Nephron progenitor cell (in vitro differentiated cells): ENCODE measurements around the gene PCDHGA1.
"Not testable (repeated sequence)": the region's sequence is repeated elsewhere in the genome, so short reads cannot be mapped to it uniquely, and the experiment has no call there.

Experiments
- DNase-seq: peaks from one replicate; pipeline ENCODE4 v3.0.0; 2021
- H3K27ac Mint-ChIP-seq: 2 replicates; pipeline ENCODE4 v1.8.0; 2021; ENCODE audit warnings: mild to moderate bottlenecking, moderate library complexity, mixed read lengths
- H3K27me3 Mint-ChIP-seq: 2 replicates; pipeline ENCODE4 v1.8.0; 2021; ENCODE audit warnings: mild to moderate bottlenecking, low read depth, mixed read lengths; ENCODE audit not compliant: poor library complexity
- H3K36me3 Mint-ChIP-seq: 2 replicates; pipeline ENCODE4 v1.8.0; 2021; ENCODE audit warnings: low read depth, mixed read lengths
- H3K4me1 Mint-ChIP-seq: 2 replicates; pipeline ENCODE4 v1.8.0; 2021; ENCODE audit warnings: mixed read lengths
- H3K4me3 Mint-ChIP-seq: 2 replicates; pipeline ENCODE4 v1.8.0; 2021; ENCODE audit warnings: mild to moderate bottlenecking, moderate library complexity, mixed read lengths
- H3K9me3 Mint-ChIP-seq: 2 replicates; pipeline ENCODE4 v1.8.0; 2021; ENCODE audit warnings: mild to moderate bottlenecking, moderate library complexity, mixed read lengths
- TF ChIP-seq, protein P1 (sequence below): fragments of 200-600 bp; sonication (generic); IDR thresholded peaks from 2 replicates; pipeline ENCODE4 v1.5.0; 2021; ENCODE audit warnings: antibody characterized with exemption

PCDHGA1 gene

DNA sequence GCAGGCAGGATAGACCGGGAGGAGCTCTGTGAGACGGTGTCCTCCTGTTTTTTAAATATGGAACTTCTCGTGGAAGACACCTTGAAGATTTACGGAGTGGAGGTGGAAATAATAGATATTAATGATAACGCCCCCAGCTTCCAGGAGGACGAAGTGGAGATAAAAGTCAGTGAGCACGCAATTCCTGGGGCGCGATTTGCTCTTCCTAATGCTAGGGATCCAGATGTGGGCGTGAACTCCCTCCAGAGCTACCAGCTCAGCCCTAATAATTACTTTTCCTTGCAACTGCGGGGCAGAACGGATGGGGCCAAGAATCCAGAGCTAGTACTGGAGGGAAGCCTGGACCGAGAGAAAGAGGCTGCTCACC lies 91.2 kb downstream of the PCDHGA1 start:
- no peak for DNase-seq
- peaks cover 14% of the 10 kb centered on the region for H3K27me3 Mint-ChIP-seq
- H3K36me3 Mint-ChIP-seq = peaks cover 98% of the 10 kb centered on the region
- no peak overlapping the region for H3K4me3 Mint-ChIP-seq
- H3K4me1 Mint-ChIP-seq = peaks cover 5% of the 10 kb centered on the region
- H3K9me3 Mint-ChIP-seq = peaks cover 97% of the 10 kb centered on the region
- TF ChIP-seq, protein P1, sequence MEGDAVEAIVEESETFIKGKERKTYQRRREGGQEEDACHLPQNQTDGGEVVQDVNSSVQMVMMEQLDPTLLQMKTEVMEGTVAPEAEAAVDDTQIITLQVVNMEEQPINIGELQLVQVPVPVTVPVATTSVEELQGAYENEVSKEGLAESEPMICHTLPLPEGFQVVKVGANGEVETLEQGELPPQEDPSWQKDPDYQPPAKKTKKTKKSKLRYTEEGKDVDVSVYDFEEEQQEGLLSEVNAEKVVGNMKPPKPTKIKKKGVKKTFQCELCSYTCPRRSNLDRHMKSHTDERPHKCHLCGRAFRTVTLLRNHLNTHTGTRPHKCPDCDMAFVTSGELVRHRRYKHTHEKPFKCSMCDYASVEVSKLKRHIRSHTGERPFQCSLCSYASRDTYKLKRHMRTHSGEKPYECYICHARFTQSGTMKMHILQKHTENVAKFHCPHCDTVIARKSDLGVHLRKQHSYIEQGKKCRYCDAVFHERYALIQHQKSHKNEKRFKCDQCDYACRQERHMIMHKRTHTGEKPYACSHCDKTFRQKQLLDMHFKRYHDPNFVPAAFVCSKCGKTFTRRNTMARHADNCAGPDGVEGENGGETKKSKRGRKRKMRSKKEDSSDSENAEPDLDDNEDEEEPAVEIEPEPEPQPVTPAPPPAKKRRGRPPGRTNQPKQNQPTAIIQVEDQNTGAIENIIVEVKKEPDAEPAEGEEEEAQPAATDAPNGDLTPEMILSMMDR = no peak
- no peak overlapping the region for H3K27ac Mint-ChIP-seq

DNA sequence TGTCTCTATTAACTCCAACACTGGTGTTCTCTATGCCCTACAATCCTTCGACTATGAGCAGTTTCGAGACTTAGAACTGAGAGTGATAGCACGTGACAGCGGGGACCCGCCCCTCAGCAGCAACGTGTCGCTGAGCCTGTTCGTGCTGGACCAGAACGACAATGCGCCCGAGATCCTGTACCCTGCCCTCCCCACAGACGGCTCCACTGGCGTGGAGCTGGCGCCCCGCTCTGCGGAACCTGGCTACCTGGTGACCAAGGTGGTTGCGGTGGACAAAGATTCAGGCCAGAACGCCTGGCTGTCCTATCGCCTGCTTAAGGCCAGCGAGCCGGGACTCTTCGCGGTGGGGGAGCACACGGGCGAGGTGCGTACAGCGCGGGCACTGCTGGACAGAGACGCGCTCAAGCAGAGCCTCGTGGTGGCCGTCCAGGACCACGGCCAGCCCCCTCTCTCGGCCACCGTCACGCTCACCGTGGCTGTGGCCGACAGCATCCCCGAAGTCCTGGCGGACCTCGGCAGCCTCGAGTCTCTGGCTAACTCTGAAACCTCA lies 92.5 kb downstream of the PCDHGA1 start:
- H3K27me3 Mint-ChIP-seq = peaks cover 13% of the 10 kb centered on the region
- peaks cover 99% of the 10 kb centered on the region for H3K36me3 Mint-ChIP-seq
- H3K4me3 Mint-ChIP-seq = no peak overlapping the region
- no peak overlapping the region for H3K27ac Mint-ChIP-seq
- H3K4me1 Mint-ChIP-seq = peaks cover 3% of the 10 kb centered on the region
- peaks cover 98% of the 10 kb centered on the region for H3K9me3 Mint-ChIP-seq
- TF ChIP-seq, protein P1 = no peak
- no peak for DNase-seq

- H3K27me3 Mint-ChIP-seq = no peaks in the 10 kb centered on the region
- H3K9me3 Mint-ChIP-seq = peaks cover 99% of the 10 kb centered on the region
- H3K27ac Mint-ChIP-seq = no peak overlapping the region
- no peak for DNase-seq
- H3K4me3 Mint-ChIP-seq = peak overlapping the region; percentile 44
- peaks cover 98% of the 10 kb centered on the region for H3K36me3 Mint-ChIP-seq
- TF ChIP-seq, protein P1 = no peak
- H3K4me1 Mint-ChIP-seq = no peaks in the 10 kb centered on the region
Observed at GRCh38 chr5:141427783-141428426, 97.6 kb downstream of the PCDHGA1 start.

GRCh38 chr5:141430332-141431113 lies 100.2 kb downstream of the PCDHGA1 start, which contains the start of gene PCDHGA12:
PCDHGA12 (plus strand) TSS chr5:141430507; CDS start chr5:141430760, 253 bp downstream.
- peaks cover 100% of the 10 kb centered on the region for H3K9me3 Mint-ChIP-seq
- H3K27ac Mint-ChIP-seq = no peak within 1 kb of the TSS
- no peaks in the 10 kb centered on the region for H3K27me3 Mint-ChIP-seq
- no peaks in the 10 kb centered on the region for H3K4me1 Mint-ChIP-seq
- H3K4me3 Mint-ChIP-seq = no peak within 1 kb of the TSS
- DNase-seq = no peak
- H3K36me3 Mint-ChIP-seq = peaks cover 99% of the 10 kb centered on the region
- TF ChIP-seq, protein P1 = no peak

- DNase-seq = no peak
- Mint-ChIP-seq H3K9me3 (peaks cover 100% of the 10 kb centered on the region), H3K4me1 (no peaks in the 10 kb centered on the region), H3K4me3 (no peak overlapping the region), H3K36me3 (peaks cover 99% of the 10 kb centered on the region), H3K27me3 (no peaks in the 10 kb centered on the region), H3K27ac (no peak overlapping the region)
- TF ChIP-seq, protein P1 = no peak
Observed at GRCh38 chr5:141431286-141431685, 101.0 kb downstream of the PCDHGA1 start.

GRCh38 chr5:141432308-141432707 lies 102.0 kb downstream of the PCDHGA1 start:
- H3K27ac Mint-ChIP-seq, H3K4me3 Mint-ChIP-seq, H3K4me1 Mint-ChIP-seq, H3K27me3 Mint-ChIP-seq, DNase-seq: not testable (repeated sequence)
- Mint-ChIP-seq H3K36me3 (peaks cover 99% of the 10 kb centered on the region), H3K9me3 (peaks cover 100% of the 10 kb centered on the region)

DNA sequence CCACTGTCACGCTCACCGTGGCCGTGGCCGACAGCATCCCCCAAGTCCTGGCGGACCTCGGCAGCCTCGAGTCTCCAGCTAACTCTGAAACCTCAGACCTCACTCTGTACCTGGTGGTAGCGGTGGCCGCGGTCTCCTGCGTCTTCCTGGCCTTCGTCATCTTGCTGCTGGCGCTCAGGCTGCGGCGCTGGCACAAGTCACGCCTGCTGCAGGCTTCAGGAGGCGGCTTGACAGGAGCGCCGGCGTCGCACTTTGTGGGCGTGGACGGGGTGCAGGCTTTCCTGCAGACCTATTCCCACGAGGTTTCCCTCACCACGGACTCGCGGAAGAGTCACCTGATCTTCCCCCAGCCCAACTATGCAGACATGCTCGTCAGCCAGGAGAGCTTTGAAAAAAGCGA lies 102.4 kb downstream of the PCDHGA1 start:
- not testable (repeated sequence) for H3K27ac Mint-ChIP-seq

More for the DNA sequence above, 102.4 kb downstream of the PCDHGA1 start:
- H3K36me3 Mint-ChIP-seq = peaks cover 99% of the 10 kb centered on the region
- peaks cover 100% of the 10 kb centered on the region for H3K9me3 Mint-ChIP-seq
- H3K4me1 Mint-ChIP-seq, H3K4me3 Mint-ChIP-seq, DNase-seq, H3K27me3 Mint-ChIP-seq: not testable (repeated sequence)
